ENCODE results near the gene TSPYL1. TPM values are rescaled to one million over a fixed set of nuclear protein-coding genes. Genes with fewer than 3 reads are reported as not detected.
A peak's percentile ranks its signal among the peaks of the same experiment; 100 is the strongest.

Gene TSPYL1
- total RNA-seq, 4 donors from 2014 or later = 48.0 to 95.2 (median 67.0) TPM

- Histone ChIP-seq H3K4me1 (no peaks in the 10 kb centered on the region), H3K36me3 (peaks cover 2% of the 10 kb centered on the region), H3K9me3 (no peaks in the 10 kb centered on the region), H3K4me3 (no peak overlapping the region), H3K27ac (no peak overlapping the region), H3K27me3 (no peaks in the 10 kb centered on the region)
- WGBS = 76% methylated on average over 4 of the region's 4 CpGs
- DNase-seq (ENCODE audit: low spot score in 2 of 2) = no peak
- TF ChIP-seq EP300 (IDR thresholded peaks at IDR 0.05) = no peak
- TF ChIP-seq POLR2AphosphoS5 (IDR thresholded peaks at IDR 0.05) = no peak
- no peak for TF ChIP-seq POLR2A (IDR thresholded peaks at IDR 0.05)
- TF ChIP-seq CTCF (IDR thresholded peaks at IDR 0.05) = no peak
These were observed 35.4 kb downstream of the TSPYL1 start for GRCh38 chr6:116244284-116244683.

GRCh38 chr6:116239856-116240255 lies 39.9 kb downstream of the TSPYL1 start:
- Histone ChIP-seq H3K27ac (no peak overlapping the region), H3K36me3 (peaks cover 16% of the 10 kb centered on the region), H3K9me3 (no peaks in the 10 kb centered on the region), H3K27me3 (no peaks in the 10 kb centered on the region), H3K4me1 (no peaks in the 10 kb centered on the region), H3K4me3 (no peak overlapping the region)
- TF ChIP-seq POLR2AphosphoS5 (IDR thresholded peaks at IDR 0.05) (no peak), EP300 (IDR thresholded peaks at IDR 0.05) (no peak), POLR2A (IDR thresholded peaks at IDR 0.05) (no peak), CTCF (IDR thresholded peaks at IDR 0.05) (no peak)
- DNase-seq (ENCODE audit: low spot score in 2 of 2) = no peak
- 95% methylated on average over 1 of the region's 1 CpG for WGBS

GRCh38 chr6:116239256-116239655 lies 40.5 kb downstream of the TSPYL1 start:
- DNase-seq (ENCODE audit: low spot score in 2 of 2) = no peak
- H3K27me3 ChIP-seq = no peaks in the 10 kb centered on the region
- no peak for TF ChIP-seq POLR2AphosphoS5 (IDR thresholded peaks at IDR 0.05)
- no peaks in the 10 kb centered on the region for H3K4me1 ChIP-seq
- WGBS = 95% methylated on average over 2 of the region's 2 CpGs
- H3K36me3 ChIP-seq = peaks cover 16% of the 10 kb centered on the region
- H3K27ac ChIP-seq = no peak overlapping the region
- H3K9me3 ChIP-seq = no peaks in the 10 kb centered on the region
- no peak overlapping the region for H3K4me3 ChIP-seq

GRCh38 chr6:116238083-116238482 lies 41.6 kb downstream of the TSPYL1 start:
- H3K4me3 ChIP-seq = no peak overlapping the region
- H3K9me3 ChIP-seq = no peaks in the 10 kb centered on the region
- H3K27me3 ChIP-seq = no peaks in the 10 kb centered on the region
- H3K27ac ChIP-seq = no peak overlapping the region
- TF ChIP-seq CTCF (IDR thresholded peaks at IDR 0.05) (no peak), POLR2A (IDR thresholded peaks at IDR 0.05) (no peak), EP300 (IDR thresholded peaks at IDR 0.05) (no peak), POLR2AphosphoS5 (IDR thresholded peaks at IDR 0.05) (no peak)
- H3K36me3 ChIP-seq = peaks cover 16% of the 10 kb centered on the region
- WGBS = 89% methylated on average over 2 of the region's 2 CpGs
- no peak for DNase-seq (ENCODE audit: low spot score in 2 of 2)
- no peaks in the 10 kb centered on the region for H3K4me1 ChIP-seq

- Histone ChIP-seq H3K9me3 (no peaks in the 10 kb centered on the region), H3K27ac (no peak overlapping the region), H3K4me3 (no peak overlapping the region), H3K27me3 (no peaks in the 10 kb centered on the region), H3K4me1 (no peaks in the 10 kb centered on the region), H3K36me3 (peaks cover 16% of the 10 kb centered on the region)
- WGBS = 81% methylated on average over 3 of the region's 3 CpGs
- DNase-seq (ENCODE audit: low spot score in 2 of 2) = no peak
- TF ChIP-seq POLR2AphosphoS5 (IDR thresholded peaks at IDR 0.05) (no peak), CTCF (IDR thresholded peaks at IDR 0.05) (no peak), POLR2A (IDR thresholded peaks at IDR 0.05) (no peak), EP300 (IDR thresholded peaks at IDR 0.05) (no peak)
These were observed 45.0 kb downstream of the TSPYL1 start for GRCh38 chr6:116234689-116235088.

GRCh38 chr6:116229287-116229913 lies 50.3 kb downstream of the TSPYL1 start:
- DNase-seq (ENCODE audit: low spot score in 2 of 2) = peak; percentile 83 to 93
- 73% methylated on average over 14 of the region's 17 CpGs for WGBS
- H3K4me3 ChIP-seq = no peak overlapping the region
- H3K27me3 ChIP-seq = no peaks in the 10 kb centered on the region
- H3K4me1 ChIP-seq = no peaks in the 10 kb centered on the region
- no peak overlapping the region for H3K27ac ChIP-seq
- peaks cover 1% of the 10 kb centered on the region for H3K36me3 ChIP-seq
- no peaks in the 10 kb centered on the region for H3K9me3 ChIP-seq
- TF ChIP-seq EP300 (IDR thresholded peaks at IDR 0.05) = no peak
- no peak for TF ChIP-seq CTCF (IDR thresholded peaks at IDR 0.05)
- TF ChIP-seq POLR2AphosphoS5 (IDR thresholded peaks at IDR 0.05) = no peak
- TF ChIP-seq POLR2A (IDR thresholded peaks at IDR 0.05) = no peak

All from suprapubic skin (tissue), 4 donors.